ENCODE data around the gene D2HGDH.
"Not testable (repeated sequence)": the region's sequence is repeated elsewhere in the genome, so short reads cannot be mapped to it uniquely, and the experiment has no call there.

The D2HGDH gene

GRCh38 chr2:241808721-241809382 lies 74.4 kb downstream of the D2HGDH start, which contains the start of gene NEU4:
NEU4 (plus strand) TSS chr2:241809193; CDS start chr2:241814485, 5,292 bp downstream.
- peak; percentile 43 for DNase-seq (ENCODE audit: low spot score)

- DNase-seq (ENCODE audit: low spot score) = no peak
These were observed 75.2 kb downstream of the D2HGDH start for GRCh38 chr2:241809383-241810306.

- peak; percentile 23 for DNase-seq (ENCODE audit: low spot score)
These were observed 76.1 kb downstream of the D2HGDH start for GRCh38 chr2:241810307-241811200.

- peak; percentile 10 for DNase-seq (ENCODE audit: low spot score)
These were observed 76.9 kb downstream of the D2HGDH start for GRCh38 chr2:241811201-241811951.

- no peak for DNase-seq (ENCODE audit: low spot score)
These were observed 77.7 kb downstream of the D2HGDH start for GRCh38 chr2:241811952-241812729.

- peak; percentile 8 for DNase-seq (ENCODE audit: low spot score)
These were observed 78.6 kb downstream of the D2HGDH start for GRCh38 chr2:241812730-241813643.

GRCh38 chr2:241813644-241814392 lies 79.4 kb downstream of the D2HGDH start:
- peak; percentile 8 for DNase-seq (ENCODE audit: low spot score)

GRCh38 chr2:241814393-241814642 lies 79.9 kb downstream of the D2HGDH start:
- no peak for DNase-seq (ENCODE audit: low spot score)

- DNase-seq (ENCODE audit: low spot score) = peak; percentile 26
These were observed 80.4 kb downstream of the D2HGDH start for GRCh38 chr2:241814643-241815476.

- DNase-seq (ENCODE audit: low spot score) = peak; percentile 24
These were observed 81.3 kb downstream of the D2HGDH start for GRCh38 chr2:241815477-241816430.

- peak; percentile 13 for DNase-seq (ENCODE audit: low spot score)
These were observed 82.1 kb downstream of the D2HGDH start for GRCh38 chr2:241816431-241817121.

- DNase-seq (ENCODE audit: low spot score) = peak; percentile 22
These were observed 82.8 kb downstream of the D2HGDH start for GRCh38 chr2:241817126-241817820.

GRCh38 chr2:241817821-241818215 lies 83.4 kb downstream of the D2HGDH start:
- not testable (repeated sequence) for DNase-seq (ENCODE audit: low spot score)
